Transverse colon (tissue), 4 donors: ENCODE measurements around the gene NCK2.

Experiments used
- CTCF ChIP-seq, 5 experiments: fragments of 200-600 bp in 3 of 5; fragments of 450-650 bp in 2 of 5; sonication (generic) in 3 of 5; IDR thresholded peaks; 1 replicate in 2 of 5; 2 replicates in 3 of 5; pipeline ENCODE4 v1.5.1; 2016 to 2017; ENCODE audit warnings: antibody characterized with exemption in 5 of 5, inconsistent platforms in 3 of 5, mild to moderate bottlenecking in 2 of 5, moderate library complexity in 1 of 5
- EP300 ChIP-seq: sonication (generic); formaldehyde crosslinking; IDR thresholded peaks from one replicate; pipeline ENCODE4 v1.6.1; 2017; ENCODE audit warnings: antibody characterized with exemption, low read depth
- POLR2AphosphoS5 ChIP-seq, 3 donors: sonication (generic); formaldehyde crosslinking; IDR thresholded peaks; one replicate each; pipeline ENCODE4 v1.6.1; 2016; ENCODE audit warnings: antibody characterized with exemption in 3 of 3

- no peak for TF ChIP-seq CTCF (IDR thresholded peaks at IDR 0.05)
- no peak for TF ChIP-seq POLR2AphosphoS5 (IDR thresholded peaks at IDR 0.05)
- no peak for TF ChIP-seq EP300
Measured at GRCh38 chr2:105834931-105835330, 90.2 kb downstream of the NCK2 start.
